Mammary epithelial cell (primary cell): ENCODE data around the gene ZFYVE16.
"Not testable (repeated sequence)": the region's sequence is repeated elsewhere in the genome, so short reads cannot be mapped to it uniquely, and the experiment has no call there.

Experiments
- EZH2 ChIP-seq: IDR thresholded peaks from 2 replicates; pipeline ENCODE4 v1.6.1; 2012; ENCODE audit warnings: low read length, inconsistent platforms, borderline replicate concordance
- TF ChIP-seq, protein P1 (sequence below), 2 donors: IDR thresholded peaks in 1 of 2; conservative IDR thresholded peaks in 1 of 2; 2 replicates each; pipeline ENCODE4 v1.5.1; 2011 to 2012; ENCODE audit warnings: inconsistent platforms in 2 of 2, low read length in 2 of 2, mild to moderate bottlenecking in 2 of 2, control low read depth in 1 of 2, low read depth in 1 of 2; ENCODE audit not compliant: insufficient read depth in 1 of 2; ENCODE audit errors: extremely low read depth in 1 of 2

DNA sequence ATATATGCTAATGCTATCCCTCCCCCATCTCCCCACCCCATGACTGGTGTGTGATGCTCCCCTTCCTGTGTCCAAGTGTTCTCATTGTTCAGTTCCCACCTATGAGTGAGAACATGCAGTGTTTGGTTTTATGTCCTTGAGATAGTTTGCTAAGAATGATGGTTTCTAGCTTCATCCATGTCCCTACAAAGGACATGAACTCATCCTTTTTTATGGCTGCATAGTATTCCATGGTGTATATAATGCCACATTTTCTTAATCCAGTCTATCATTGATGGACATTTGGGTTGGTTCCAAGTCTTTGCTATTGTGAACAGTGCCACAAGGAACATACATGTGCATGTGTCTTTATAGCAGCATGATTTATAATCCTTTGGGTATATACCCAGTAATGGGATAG is 16.6 kb upstream of the ZFYVE16 start:
- TF ChIP-seq, protein P1, sequence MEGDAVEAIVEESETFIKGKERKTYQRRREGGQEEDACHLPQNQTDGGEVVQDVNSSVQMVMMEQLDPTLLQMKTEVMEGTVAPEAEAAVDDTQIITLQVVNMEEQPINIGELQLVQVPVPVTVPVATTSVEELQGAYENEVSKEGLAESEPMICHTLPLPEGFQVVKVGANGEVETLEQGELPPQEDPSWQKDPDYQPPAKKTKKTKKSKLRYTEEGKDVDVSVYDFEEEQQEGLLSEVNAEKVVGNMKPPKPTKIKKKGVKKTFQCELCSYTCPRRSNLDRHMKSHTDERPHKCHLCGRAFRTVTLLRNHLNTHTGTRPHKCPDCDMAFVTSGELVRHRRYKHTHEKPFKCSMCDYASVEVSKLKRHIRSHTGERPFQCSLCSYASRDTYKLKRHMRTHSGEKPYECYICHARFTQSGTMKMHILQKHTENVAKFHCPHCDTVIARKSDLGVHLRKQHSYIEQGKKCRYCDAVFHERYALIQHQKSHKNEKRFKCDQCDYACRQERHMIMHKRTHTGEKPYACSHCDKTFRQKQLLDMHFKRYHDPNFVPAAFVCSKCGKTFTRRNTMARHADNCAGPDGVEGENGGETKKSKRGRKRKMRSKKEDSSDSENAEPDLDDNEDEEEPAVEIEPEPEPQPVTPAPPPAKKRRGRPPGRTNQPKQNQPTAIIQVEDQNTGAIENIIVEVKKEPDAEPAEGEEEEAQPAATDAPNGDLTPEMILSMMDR (conservative IDR thresholded peaks at IDR 0.05 in 1 of 2, IDR thresholded peaks at IDR 0.05 in 1 of 2; ENCODE audit: extremely low read depth in 1 of 2, insufficient read depth in 1 of 2, low read depth in 1 of 2, low read length in 2 of 2) = not testable (repeated sequence)
- TF ChIP-seq EZH2 = not testable (repeated sequence)
